Uterus (tissue), 2 donors: ENCODE measurements around the gene ZNF653.

Experiments used
- POLR2A ChIP-seq, 2 donors: fragments of 450-650 bp; IDR thresholded peaks; one replicate each; pipeline ENCODE4 v1.6.1; 2016; ENCODE audit warnings: antibody characterized with exemption in 2 of 2, mild to moderate bottlenecking in 1 of 2, moderate library complexity in 1 of 2
- TF ChIP-seq, protein P1 (sequence below), 4 experiments: fragments of 200-600 bp in 2 of 4; fragments of 450-650 bp in 2 of 4; sonication (generic) in 2 of 4; IDR thresholded peaks; one replicate each; pipeline ENCODE4 v1.5.1; 2016 to 2019; ENCODE audit warnings: antibody characterized with exemption in 4 of 4, mild to moderate bottlenecking in 2 of 4, moderate library complexity in 1 of 4

DNA sequence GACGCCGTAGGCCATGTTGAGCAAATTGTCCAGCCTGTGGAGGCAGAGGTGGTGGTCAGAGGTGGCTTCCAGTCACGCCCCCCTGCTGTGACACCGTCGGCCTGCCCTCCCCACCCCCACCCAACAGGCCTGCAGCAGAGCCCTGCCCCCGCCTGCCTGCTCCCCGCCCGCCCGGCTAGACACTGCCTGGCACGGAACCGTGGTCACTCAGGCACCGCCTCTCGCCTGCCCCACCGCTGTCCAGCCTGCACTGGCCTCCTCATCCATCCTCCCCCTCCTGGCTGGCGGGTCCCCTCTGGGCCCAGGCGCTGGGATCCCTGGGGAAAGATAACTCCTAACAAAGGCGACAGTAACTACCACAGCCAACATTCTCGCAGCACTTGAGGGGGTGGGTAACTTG lies 48.5 kb downstream of the ZNF653 start:
- TF ChIP-seq, protein P1, sequence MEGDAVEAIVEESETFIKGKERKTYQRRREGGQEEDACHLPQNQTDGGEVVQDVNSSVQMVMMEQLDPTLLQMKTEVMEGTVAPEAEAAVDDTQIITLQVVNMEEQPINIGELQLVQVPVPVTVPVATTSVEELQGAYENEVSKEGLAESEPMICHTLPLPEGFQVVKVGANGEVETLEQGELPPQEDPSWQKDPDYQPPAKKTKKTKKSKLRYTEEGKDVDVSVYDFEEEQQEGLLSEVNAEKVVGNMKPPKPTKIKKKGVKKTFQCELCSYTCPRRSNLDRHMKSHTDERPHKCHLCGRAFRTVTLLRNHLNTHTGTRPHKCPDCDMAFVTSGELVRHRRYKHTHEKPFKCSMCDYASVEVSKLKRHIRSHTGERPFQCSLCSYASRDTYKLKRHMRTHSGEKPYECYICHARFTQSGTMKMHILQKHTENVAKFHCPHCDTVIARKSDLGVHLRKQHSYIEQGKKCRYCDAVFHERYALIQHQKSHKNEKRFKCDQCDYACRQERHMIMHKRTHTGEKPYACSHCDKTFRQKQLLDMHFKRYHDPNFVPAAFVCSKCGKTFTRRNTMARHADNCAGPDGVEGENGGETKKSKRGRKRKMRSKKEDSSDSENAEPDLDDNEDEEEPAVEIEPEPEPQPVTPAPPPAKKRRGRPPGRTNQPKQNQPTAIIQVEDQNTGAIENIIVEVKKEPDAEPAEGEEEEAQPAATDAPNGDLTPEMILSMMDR (IDR thresholded peaks at IDR 0.05), result no peak
- TF ChIP-seq POLR2A (IDR thresholded peaks at IDR 0.05), result no peak
